IPS-11a (cell line): ENCODE data around the gene REEP1.

Experiments
- H3K4me3 ChIP-seq: one replicate; pipeline ENCODE4 v1.5.1; 2013; ENCODE audit warnings: low read depth, low read length, control low read depth

REEP1 gene

DNA sequence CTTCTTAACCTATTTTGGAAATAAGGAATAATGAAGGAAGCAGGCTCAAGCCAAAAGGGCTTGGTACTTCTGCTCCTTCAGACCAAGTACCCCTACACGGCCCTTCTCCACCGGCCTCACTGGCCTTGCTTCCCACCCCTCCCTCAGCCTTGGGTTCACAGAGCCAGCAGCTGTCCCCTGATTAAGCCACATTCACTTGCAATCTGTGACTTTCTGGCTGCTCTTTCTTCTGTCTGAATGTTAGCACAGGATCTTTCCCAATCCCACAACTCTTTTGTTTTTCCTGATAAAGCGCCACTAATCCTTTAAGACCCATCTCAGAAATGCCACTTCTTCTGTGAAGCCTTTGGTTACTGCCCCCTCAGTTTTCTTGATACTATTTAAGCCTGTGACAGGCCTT is 52.4 kb downstream of the REEP1 start:
- no peak overlapping the region for H3K4me3 ChIP-seq

DNA sequence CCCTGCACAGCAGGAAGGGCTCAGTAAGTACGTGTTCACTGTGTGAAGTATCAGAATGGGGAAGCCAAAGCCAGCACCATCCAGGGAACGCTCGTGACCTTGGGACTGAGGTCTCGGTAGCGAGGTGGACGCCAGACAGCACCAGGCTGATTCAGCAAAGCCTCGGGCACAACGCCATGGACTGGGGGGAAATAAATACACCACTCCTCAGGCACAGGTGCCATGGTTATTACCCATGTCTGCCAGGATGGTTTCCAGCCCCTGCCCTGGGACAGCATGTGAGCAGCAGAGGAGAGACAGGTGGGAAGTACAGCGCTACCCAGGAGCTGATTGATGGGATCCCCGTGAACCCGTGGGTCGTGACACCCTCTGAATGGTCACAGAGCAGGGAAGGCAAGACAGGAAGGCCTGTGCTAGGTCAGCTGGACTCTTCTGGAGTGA is 53.0 kb downstream of the REEP1 start:
- no peak overlapping the region for H3K4me3 ChIP-seq

DNA sequence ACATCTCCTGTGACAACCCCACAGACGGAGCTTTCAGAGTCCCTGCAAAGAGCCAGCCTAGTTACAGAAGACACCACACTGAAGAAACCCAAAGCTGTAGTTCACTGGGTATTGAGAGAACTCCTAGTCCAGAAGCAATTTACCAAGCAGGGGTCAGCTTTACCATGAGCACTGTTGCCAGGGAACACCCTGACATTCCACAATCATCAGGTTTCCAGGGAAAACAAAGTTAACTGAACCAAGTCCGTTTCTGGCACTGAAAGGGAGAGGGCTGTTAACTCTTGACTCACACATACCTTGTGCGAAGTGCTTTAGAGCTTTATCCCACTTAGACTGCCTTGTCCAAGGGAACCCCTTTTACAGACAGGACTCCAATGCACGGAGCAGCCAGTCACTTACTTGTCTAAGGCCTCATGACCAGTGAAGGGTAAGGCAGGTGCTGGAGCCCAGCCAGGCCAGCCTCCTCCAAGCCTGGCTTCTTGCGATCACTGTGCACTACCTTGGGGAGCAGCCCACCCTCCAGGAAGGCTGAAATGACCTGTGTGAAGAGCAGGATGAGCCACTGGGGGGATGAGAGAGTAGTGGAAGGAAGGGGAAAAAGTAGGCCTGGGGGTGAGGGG is 53.9 kb downstream of the REEP1 start:
- H3K4me3 ChIP-seq: no peak overlapping the region

DNA sequence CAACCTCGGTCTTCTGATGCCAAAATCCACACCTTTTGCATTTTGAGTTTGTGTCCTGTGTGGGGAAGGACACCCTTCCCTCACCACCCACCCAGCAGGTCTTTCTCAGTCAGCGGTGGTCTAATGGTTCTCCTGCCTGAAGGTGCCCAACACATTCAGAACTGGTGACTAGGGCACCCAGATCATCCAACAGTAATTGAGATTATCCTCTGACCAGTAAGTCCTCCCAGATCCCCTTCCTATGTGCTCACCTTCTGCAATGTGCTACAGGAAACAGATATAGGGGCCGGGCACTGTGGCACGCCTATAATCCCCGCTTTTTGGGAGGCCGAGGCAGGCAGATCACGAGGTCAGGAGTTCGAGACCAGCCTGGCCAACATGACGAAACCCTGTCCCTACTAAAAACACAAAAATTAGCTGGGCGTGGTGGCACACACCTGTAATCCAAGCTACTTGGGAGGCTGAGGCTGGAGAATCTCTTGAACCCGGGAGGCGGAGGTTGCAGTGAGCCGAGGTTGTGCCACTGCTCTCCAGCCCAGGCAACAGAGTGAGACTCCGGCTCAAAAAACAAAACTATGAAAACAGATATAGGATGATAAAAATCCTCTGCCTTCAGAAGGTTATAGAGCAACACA is 56.2 kb downstream of the REEP1 start:
- no peak overlapping the region for H3K4me3 ChIP-seq

DNA sequence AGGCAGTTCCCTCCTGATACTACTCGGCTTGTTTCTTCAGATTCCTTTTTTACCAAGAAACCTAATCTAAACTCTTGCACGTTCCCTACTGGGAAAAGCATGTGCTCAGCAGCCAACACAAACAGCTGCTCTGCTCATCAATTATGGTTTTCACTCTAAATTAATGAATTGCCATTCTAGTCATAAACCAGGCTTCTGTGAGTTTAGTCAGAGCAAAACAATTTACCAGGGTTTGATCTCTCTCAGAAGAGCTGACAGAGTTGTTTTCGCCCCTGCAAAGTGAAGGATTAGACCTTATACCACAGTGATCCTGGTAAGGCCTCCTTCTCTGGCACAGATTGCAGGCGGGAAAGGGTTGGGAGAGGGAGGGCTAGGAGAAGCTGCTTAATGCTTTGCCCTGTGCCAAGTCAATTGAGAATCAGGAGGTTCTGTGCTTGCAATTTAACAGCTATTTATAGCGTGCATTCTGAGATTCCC is 57.2 kb downstream of the REEP1 start:
- no peak overlapping the region for H3K4me3 ChIP-seq

DNA sequence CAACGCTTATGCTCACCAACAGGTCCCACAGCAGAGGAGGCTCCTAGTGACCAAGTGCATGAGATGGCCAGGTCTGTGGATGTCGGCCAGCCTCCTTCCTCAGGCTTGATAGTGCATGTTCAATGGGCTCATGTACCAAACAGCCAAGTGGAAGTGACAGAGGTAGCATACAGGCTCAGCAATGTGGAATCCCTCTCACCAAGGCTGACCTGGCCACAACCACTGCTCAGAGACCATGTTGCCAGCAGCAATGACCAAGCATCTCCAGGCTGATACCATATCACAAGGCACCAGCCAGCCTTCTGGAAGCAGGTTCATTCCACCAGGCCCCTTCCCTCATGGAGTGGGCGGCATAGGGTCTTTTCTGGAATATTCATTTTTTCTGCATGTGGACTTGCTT is 61.5 kb downstream of the REEP1 start:
- H3K4me3 ChIP-seq: no peak overlapping the region

DNA sequence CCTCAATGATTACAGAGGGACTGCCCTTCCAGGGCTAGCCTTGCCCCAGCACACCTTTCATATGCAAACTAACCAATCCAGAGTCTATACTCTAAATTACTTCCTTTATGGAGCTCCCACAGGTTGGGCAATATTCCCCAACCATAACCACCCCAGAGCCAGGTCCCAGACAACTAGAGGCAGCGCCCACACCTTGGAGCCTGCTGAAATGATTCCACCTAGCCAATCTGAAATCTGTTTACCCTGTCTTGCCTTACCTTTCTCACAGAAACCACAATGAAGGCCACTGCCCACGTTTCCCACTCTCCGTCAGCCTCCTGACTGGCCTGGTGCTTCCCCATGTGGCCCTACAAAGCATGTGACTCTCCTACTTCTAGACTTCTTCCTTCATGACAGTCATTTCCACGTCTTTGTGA is 62.0 kb downstream of the REEP1 start:
- no peak overlapping the region for H3K4me3 ChIP-seq

DNA sequence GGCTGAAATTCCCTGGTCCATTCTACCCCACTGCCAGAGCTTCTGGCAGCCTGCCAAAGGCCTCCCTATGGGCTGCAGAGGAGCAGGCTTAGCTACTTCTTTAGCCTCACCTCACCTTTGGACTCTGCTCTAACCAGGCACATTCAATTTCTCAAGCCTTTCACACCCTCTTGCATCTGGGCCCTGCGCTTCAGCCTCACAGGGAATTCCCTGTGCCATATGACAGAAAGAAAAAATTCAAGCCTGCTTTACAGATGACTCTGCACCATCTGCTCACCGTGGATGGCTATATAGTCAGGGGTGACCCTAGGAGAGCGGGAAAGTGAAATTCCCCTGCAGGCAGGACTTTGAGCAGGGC is 62.5 kb downstream of the REEP1 start:
- H3K4me3 ChIP-seq: no peak overlapping the region

DNA sequence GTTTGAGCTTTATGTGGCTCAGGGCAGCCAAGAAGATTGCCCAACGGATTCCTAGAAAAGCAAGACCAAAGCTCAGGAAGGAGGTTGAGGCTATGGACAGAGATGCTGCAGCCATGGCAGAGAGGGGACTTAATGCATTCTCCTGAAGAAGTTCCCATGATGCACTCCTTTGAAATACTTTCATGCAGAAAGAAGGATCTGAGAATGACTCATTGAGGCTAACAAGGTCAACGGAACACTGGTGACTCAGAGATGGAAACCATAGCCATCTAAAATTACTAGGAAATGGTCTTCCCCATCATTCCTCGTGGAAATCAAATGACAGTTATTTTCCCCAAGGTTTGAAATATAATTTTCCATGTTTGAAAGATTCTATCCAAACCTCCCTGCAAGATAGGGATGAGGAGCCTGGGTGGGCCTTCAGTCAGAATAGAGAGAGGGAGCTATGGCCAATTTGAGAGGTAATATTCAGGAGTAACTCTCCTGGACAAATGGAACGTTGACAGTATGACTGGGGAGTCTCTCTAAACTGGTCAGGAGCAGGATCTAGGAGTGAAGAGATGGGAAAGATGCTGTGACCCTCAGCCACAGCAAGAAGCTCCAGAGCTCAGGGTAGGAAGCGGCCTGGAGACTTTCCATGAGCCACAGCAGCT is 63.0 kb downstream of the REEP1 start:
- no peak overlapping the region for H3K4me3 ChIP-seq

DNA sequence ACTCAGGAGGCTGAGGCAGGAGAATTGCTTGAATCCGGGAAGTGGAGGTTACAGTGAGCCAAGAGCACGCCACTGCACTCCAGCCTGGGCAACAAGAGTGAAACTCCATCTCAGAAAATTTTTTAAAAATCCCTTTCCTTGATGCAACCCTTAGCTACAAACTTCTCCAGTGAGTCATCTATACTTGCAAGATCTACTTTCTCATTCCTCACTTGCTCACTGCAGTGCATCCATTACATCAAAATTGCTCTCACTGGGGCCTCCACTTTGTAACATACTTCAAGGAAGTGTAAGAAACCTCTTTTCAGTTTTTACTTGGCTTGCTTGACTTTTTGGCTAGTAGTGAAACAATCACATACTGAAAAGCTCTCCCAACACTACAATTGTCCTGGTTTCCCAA is 65.3 kb downstream of the REEP1 start:
- H3K4me3 ChIP-seq: no peak overlapping the region

DNA sequence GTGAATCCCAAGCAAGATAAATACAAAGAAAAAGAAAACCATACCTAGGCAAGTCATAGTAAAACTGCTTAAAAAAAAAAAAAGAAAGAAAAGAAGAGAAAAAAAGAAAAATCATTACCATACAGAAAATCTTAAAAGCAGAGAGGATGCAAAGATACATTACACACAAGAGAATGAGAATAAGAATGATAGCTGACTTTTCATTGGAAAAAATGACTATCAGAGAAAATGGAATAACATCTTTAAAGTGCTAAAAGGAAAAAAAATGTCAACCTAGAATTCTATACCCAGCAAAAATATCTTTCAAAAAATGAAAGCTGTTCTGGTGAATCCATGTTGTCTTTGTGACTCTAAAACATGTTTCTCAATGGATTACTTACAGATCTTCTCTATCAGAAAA is 66.2 kb downstream of the REEP1 start:
- H3K4me3 ChIP-seq: no peak overlapping the region

DNA sequence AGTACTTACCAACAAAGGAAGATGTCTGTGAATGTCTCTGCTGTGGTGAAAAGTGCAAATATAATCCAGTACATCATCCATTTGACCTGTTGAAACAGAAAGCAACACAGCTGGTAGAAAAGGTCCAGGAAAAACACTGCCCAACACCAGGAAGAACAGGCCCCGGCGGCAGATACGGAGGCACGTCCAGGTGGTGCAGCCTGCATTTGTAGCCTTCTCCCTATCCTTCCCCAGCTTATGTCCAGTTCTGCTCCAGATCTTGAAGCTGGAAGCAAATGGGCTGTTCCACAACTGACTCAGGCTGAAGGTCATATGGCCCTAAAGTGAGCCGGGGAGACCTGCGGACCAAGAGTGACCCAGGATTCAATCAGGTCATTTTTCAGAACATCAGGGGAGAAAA is 73.5 kb downstream of the REEP1 start:
- no peak overlapping the region for H3K4me3 ChIP-seq

DNA sequence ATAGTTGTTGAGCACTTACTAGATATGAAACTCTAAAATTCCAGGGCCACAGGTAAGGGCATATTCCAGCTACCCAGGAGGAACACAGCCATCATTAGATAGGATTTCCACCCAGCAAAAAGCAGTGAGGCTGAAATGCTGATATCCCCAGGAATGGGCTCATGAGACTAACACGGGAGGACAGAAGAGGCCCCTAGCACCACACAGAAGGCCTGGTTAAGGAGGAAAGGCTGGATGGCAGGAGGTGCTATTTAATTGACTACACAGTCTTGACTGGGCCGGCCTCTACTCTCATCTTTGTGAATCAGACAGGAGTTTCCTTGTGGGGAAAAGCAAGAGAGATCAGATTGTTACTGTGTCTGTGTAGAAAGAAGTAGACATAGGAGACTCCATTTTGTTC is 76.4 kb downstream of the REEP1 start:
- no peak overlapping the region for H3K4me3 ChIP-seq

DNA sequence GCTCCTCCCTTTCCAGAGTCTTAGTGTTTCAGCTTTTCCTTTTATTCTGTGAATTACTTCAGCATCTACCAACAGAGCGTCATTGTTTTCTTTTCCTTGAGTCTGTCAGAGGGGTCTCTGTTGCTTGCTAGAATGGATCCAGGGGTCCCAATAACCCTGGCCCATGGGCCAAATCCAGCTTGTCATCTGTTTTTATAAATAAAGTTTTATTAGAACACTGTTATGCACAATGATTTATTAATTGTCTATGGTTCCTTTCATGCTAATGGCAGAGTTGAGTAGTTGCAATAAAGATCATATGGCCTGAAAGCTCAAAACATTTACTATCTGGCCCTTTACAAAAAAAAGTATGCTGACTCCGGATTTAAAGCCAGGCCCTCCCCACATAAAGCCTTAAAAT is 79.3 kb downstream of the REEP1 start:
- no peak overlapping the region for H3K4me3 ChIP-seq

DNA sequence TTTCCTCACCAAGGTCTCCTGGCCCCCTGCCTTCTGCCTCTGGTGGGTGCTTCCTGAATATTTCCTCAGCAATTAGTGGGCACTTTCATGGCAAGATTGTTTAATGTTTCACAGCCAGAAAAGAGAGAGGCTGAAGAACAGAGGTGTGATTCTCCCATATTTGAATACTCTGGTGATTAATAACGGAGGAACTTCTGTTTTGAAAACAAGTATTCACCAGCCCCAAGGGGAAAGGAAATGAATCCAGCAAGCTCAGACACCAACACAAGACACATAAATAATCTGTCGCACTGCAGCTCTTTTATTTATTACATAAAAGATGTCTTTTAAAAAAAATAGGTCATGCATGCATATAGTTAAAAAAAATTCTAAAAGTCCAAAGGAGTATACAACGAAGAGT is 80.4 kb downstream of the REEP1 start:
- no peak overlapping the region for H3K4me3 ChIP-seq

DNA sequence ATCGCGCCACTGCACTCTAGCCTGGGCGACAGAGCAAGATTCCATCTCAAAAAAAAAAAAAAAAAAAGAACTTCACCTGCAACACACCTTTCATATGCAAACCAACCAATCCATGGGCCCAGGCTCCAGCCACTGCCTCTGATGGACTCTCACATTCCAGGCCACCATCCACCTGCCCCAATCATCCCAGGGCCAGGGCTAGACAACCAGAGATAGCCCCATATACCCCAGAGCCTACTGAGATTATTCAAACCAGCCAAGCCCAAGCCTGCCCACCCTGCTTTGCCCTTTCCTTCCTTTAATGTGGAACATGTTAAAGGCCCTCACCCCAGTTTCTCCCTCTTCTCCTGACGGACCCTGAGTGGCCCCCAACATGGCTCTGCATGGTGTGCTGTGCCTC is 81.1 kb downstream of the REEP1 start:
- H3K4me3 ChIP-seq: no peak overlapping the region

DNA sequence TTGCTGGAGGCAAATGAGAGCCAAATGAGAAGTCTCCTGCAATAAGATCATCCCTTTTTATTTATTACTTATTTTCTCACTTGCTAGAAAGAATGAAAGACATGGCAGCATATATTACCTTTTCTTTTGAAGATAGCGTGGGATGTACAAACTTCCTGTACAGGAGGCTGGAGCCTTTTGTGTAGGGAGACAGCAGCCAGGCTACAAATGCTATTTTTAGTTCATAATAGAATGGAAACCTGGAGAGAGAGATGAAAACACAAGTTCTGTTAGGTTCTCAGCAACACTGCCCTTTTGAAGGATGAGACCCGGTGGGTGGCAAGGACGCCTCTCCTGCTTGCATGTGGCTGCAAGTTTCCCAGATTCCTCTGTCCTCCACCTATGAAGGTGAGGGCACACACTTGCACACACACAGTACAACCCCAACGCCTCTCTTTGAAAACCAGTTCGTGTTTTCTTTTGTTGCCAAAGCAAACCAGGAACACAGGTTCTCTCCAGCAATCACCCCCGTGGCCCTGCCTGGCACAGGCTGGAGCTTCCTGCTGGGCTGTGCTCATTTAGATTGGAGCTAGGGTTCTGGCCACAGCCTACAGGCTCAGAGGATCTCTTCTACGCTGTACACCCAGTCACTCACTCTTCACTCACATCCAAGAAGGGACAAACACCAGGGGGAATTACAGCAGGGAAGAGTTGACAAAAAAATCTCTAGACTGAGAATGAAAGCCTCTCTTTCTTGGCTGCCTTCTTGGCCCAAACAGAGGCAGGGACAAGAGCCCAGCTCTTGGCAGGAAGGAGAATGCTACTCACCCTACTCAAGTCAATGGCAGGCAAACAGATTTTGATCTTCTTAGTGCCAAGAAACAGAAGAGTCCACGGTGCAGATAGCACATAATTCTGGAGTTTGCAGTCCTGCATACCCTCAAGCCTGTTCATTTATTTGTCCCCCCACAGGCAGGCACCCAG is 82.6 kb downstream of the REEP1 start:
- H3K4me3 ChIP-seq: no peak overlapping the region

DNA sequence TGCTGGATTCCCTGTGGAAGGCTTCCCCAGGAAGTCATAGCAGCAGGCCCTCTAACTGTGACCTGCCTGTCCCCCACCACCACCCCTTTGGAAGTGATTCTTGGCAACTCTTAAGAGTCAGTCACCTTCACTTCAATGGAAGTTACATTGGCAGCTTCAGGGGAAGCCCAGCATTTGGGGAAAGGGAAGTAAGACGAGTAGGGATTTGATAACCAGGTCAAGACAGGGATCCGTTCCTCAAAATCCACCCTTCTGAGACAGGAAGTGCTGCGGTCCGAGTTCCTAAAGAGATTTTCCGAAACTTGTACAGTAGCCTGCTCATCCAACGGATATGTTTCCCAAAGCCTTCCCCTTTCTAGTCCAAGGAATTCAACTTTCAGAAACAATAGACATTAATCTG is 84.0 kb downstream of the REEP1 start:
- H3K4me3 ChIP-seq: no peak overlapping the region

DNA sequence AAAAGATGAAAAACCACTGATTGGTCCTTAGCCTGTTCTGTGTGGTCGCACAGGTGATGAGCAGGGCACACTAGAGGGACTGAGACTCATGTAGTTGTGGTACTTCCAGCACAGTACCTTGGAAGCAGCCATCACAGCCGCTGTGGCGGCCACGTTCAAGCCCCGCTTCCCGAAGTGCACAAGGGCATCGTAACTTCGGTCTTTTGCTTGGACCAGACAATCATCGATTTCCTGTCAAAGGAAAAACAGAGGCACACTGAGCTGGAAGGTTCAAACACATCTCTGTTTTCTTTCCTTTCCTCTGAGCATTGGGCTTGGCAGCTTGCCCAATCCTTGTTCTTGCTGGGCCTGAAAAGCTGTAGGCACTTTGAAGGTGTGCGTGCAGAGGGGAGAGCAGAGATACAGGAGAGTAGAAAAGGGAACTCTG is 85.6 kb downstream of the REEP1 start:
- no peak overlapping the region for H3K4me3 ChIP-seq

DNA sequence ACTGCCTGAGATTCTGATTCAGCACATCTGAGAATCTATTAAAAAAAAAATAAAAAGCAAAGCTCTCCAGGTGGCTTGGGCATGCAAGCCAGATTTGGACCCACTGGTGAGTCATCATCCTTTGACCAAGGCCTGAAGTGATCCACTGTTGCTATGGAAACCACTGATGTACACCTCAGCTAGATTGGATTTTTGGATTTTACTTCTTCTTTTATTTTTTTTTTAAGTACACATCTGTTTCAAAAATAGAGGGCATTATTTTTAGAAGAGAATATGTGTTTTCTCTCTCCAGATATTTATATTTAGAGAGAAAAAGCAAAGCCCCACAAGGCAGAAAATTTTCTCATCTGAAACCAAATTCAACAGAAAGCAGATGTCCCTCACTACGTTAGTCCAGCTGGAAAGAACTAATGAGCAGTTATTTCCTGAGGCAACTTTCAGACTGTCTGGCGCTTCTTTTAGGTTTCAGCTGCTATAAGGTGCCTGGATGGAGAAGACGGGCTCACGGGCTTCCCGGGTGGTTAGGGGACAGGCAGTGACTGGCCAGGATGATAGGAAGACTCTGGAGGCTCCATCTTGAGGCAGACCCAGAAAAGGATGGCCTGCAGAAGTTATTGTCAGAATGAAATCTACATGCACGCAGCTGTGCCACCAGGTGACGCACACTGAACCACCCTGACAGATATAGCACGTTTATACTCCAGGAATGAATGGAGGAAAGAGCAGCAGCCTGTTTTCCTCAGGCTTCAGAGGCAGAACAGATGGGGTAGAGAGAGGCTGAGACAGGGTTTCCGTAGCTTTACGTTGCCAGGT is 87.6 kb downstream of the REEP1 start:
- H3K4me3 ChIP-seq: no peak overlapping the region
